ENCODE results near the gene KRTAP15-1.

KRTAP15-1 gene

GRCh38 chr21:30426731-30427130 is 13.3 kb upstream of the KRTAP15-1 start:
- Histone ChIP-seq H3K27me3 (ENCODE audit: insufficient read depth, low read length) (no peaks in the 10 kb centered on the region), H3K4me2 (ENCODE audit: low read length) (no peak overlapping the region), H3K4me3 (ENCODE audit: low read depth, low read length, poor library complexity, severe bottlenecking) (no peak overlapping the region), H3K4me1 (ENCODE audit: insufficient read depth, low read length, severe bottlenecking) (no peaks in the 10 kb centered on the region), H3K9me3 (ENCODE audit: low read length) (no peaks in the 10 kb centered on the region), H2AFZ (ENCODE audit: low read length) (no peak overlapping the region), H3K9me2 (ENCODE audit: low read depth, low read length) (no peaks in the 10 kb centered on the region), H3K9ac (ENCODE audit: low read length) (no peak overlapping the region), H3K36me3 (ENCODE audit: insufficient read depth, low read length) (no peaks in the 10 kb centered on the region), H3K27ac (ENCODE audit: low read depth, low read length, poor library complexity, severe bottlenecking) (no peak overlapping the region), H3K79me2 (ENCODE audit: insufficient read depth, low read length) (no peaks in the 10 kb centered on the region), H4K20me1 (ENCODE audit: insufficient read depth, low read length) (no peaks in the 10 kb centered on the region), H3F3A (ENCODE audit: insufficient read depth, low read length) (no peaks in the 10 kb centered on the region)
- TF ChIP-seq, protein P1, sequence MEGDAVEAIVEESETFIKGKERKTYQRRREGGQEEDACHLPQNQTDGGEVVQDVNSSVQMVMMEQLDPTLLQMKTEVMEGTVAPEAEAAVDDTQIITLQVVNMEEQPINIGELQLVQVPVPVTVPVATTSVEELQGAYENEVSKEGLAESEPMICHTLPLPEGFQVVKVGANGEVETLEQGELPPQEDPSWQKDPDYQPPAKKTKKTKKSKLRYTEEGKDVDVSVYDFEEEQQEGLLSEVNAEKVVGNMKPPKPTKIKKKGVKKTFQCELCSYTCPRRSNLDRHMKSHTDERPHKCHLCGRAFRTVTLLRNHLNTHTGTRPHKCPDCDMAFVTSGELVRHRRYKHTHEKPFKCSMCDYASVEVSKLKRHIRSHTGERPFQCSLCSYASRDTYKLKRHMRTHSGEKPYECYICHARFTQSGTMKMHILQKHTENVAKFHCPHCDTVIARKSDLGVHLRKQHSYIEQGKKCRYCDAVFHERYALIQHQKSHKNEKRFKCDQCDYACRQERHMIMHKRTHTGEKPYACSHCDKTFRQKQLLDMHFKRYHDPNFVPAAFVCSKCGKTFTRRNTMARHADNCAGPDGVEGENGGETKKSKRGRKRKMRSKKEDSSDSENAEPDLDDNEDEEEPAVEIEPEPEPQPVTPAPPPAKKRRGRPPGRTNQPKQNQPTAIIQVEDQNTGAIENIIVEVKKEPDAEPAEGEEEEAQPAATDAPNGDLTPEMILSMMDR (IDR thresholded peaks at IDR 0.05; ENCODE audit: low read length) = no peak
- TF ChIP-seq EZH2 (IDR thresholded peaks at IDR 0.05; ENCODE audit: borderline replicate concordance, low read length) = no peak

GRCh38 chr21:30430170-30430655 is 9.9 kb upstream of the KRTAP15-1 start, which contains the start of gene KRTAP13-4:
Gene KRTAP13-4 (plus strand): TSS chr21:30430220. CDS start chr21:30430276, 56 bp downstream.
- no peak within 1 kb of the TSS for H3K4me2 ChIP-seq (ENCODE audit: low read length)
- no peak for TF ChIP-seq EZH2 (IDR thresholded peaks at IDR 0.05; ENCODE audit: borderline replicate concordance, low read length)
- TF ChIP-seq, protein P1 (IDR thresholded peaks at IDR 0.05; ENCODE audit: low read length) = no peak
- H4K20me1 ChIP-seq (ENCODE audit: insufficient read depth, low read length) = no peaks in the 10 kb centered on the region
- H3F3A ChIP-seq (ENCODE audit: insufficient read depth, low read length) = no peaks in the 10 kb centered on the region
- H3K27ac ChIP-seq (ENCODE audit: low read depth, low read length, poor library complexity, severe bottlenecking) = no peak within 1 kb of the TSS
- H2AFZ ChIP-seq (ENCODE audit: low read length) = no peak within 1 kb of the TSS
- H3K9ac ChIP-seq (ENCODE audit: low read length) = no peak within 1 kb of the TSS
- no peaks in the 10 kb centered on the region for H3K36me3 ChIP-seq (ENCODE audit: insufficient read depth, low read length)
- H3K9me3 ChIP-seq (ENCODE audit: low read length) = no peaks in the 10 kb centered on the region
- H3K4me3 ChIP-seq (ENCODE audit: low read depth, low read length, poor library complexity, severe bottlenecking) = no peak within 1 kb of the TSS
- H3K79me2 ChIP-seq (ENCODE audit: insufficient read depth, low read length) = no peaks in the 10 kb centered on the region
- H3K4me1 ChIP-seq (ENCODE audit: insufficient read depth, low read length, severe bottlenecking) = no peaks in the 10 kb centered on the region
- no peaks in the 10 kb centered on the region for H3K9me2 ChIP-seq (ENCODE audit: low read depth, low read length)
- no peaks in the 10 kb centered on the region for H3K27me3 ChIP-seq (ENCODE audit: insufficient read depth, low read length)

GRCh38 chr21:30434033-30434631 is 5.9 kb upstream of the KRTAP15-1 start:
- H3K9me2 ChIP-seq (ENCODE audit: low read depth, low read length) = no peaks in the 10 kb centered on the region
- H3K4me1 ChIP-seq (ENCODE audit: insufficient read depth, low read length, severe bottlenecking) = no peaks in the 10 kb centered on the region
- H3K79me2 ChIP-seq (ENCODE audit: insufficient read depth, low read length) = no peaks in the 10 kb centered on the region
- H2AFZ ChIP-seq (ENCODE audit: low read length) = no peak overlapping the region
- H3K27ac ChIP-seq (ENCODE audit: low read depth, low read length, poor library complexity, severe bottlenecking) = no peak overlapping the region
- H3K9me3 ChIP-seq (ENCODE audit: low read length) = no peaks in the 10 kb centered on the region
- H3F3A ChIP-seq (ENCODE audit: insufficient read depth, low read length) = no peaks in the 10 kb centered on the region
- H3K27me3 ChIP-seq (ENCODE audit: insufficient read depth, low read length) = no peaks in the 10 kb centered on the region
- H3K4me3 ChIP-seq (ENCODE audit: low read depth, low read length, poor library complexity, severe bottlenecking) = no peak overlapping the region
- H3K4me2 ChIP-seq (ENCODE audit: low read length) = no peak overlapping the region
- no peak overlapping the region for H3K9ac ChIP-seq (ENCODE audit: low read length)
- H4K20me1 ChIP-seq (ENCODE audit: insufficient read depth, low read length) = no peaks in the 10 kb centered on the region
- no peaks in the 10 kb centered on the region for H3K36me3 ChIP-seq (ENCODE audit: insufficient read depth, low read length)
- no peak for TF ChIP-seq EZH2 (IDR thresholded peaks at IDR 0.05; ENCODE audit: borderline replicate concordance, low read length)
- TF ChIP-seq, protein P1 (IDR thresholded peaks at IDR 0.05; ENCODE audit: low read length) = peak; percentile 65
